ENCODE data around the gene GPHB5.
"Not testable (repeated sequence)": the region's sequence is repeated elsewhere in the genome, so short reads cannot be mapped to it uniquely, and the experiment has no call there.

Gene GPHB5

DNA sequence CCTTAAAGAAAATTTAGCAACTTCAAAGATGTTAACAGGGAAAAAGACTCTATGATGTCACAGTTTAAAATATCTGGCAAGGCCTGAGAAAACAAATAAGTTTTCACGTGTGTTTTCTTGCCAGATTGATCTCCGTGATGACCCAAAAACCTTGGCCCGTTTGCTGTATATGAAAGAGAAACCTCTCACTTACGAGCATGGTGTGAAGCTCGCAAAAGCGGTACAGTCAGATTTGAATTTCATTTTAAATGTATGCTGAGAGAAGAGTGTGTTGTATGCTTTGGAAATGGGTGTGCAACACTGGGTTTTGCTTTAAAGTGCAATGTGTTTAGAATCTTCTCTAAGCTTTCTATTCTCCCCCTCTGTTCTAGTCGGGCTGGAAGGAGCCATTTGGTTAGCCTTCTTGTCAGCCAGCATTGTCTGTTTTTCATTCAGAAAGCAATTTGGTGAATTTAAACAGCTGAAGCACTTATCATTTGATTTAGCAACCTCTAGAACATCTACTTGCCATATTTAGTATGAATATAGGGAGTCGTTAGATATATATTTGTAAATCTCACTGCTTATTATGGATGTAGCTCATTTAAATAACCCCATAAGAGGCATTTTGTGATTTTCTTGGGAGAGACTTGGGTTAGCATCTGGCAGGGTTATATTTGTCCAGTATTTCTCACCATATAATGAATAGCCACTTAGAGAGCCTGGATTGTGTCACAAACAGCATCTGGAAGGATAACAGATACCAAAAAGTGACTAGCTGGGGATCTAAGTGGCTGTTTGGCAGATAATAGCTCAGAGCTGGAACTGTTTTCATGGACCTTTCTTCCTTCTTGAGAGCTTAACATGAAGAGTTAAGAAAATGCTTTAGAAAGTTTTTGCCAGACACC, 35.5 kb downstream of the GPHB5 start:
- no peak overlapping the region for H3K4me3 ChIP-seq (ENCODE audit: low read length)
- TF ChIP-seq ZNF274 (IDR thresholded peaks at IDR 0.05; ENCODE audit: low read depth, low read length) = no peak

DNA sequence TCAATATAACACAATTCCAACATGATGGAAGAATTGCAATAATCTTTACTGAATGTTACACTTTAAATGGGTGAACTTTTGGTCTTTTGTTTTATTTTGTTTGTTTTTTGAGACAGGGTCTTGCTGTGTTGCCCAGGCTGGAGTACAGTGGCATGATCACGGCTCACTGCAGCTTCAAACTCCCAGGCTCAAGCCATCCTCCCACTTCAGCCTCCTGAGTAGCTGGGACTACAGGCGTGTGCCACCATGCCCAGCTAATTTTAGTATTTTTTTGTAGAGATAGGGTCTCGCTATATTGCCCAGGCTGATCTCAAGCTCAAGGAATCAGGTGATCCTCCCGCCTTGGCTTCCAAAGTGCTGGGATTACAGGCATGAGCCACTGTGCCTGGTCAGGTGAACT, 38.8 kb downstream of the GPHB5 start:
- not testable (repeated sequence) for H3K4me3 ChIP-seq (ENCODE audit: low read length)

DNA sequence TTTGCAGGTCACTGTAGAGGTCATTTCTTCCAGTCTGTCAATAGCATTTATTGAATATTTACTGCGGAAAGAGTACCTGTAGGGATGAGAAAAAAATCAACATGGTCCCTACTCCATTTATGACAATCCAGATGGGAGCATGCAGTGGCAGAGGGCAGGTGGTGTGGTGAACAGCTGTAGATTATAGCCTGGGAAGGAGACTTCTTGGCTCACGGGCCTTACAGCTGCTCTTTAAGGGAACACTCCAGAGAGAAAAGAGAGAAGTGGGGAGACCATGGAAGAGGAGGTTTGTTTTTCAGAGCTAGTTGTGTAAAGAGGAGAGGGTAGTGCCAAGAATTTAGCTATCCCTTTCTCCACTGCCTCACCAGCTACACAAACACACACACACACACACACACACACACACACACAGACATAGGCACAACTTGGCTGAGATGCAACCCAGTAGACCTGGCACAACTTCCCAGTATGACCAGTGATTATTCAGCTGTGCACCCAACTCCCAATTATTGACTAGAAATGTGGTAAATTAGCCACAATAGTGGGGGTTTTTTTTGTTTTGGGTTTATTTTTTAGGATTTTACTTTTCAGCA, 41.0 kb downstream of the GPHB5 start:
- no peak for TF ChIP-seq ZNF274 (IDR thresholded peaks at IDR 0.05; ENCODE audit: low read depth, low read length)
- no peak overlapping the region for H3K4me3 ChIP-seq (ENCODE audit: low read length)

DNA sequence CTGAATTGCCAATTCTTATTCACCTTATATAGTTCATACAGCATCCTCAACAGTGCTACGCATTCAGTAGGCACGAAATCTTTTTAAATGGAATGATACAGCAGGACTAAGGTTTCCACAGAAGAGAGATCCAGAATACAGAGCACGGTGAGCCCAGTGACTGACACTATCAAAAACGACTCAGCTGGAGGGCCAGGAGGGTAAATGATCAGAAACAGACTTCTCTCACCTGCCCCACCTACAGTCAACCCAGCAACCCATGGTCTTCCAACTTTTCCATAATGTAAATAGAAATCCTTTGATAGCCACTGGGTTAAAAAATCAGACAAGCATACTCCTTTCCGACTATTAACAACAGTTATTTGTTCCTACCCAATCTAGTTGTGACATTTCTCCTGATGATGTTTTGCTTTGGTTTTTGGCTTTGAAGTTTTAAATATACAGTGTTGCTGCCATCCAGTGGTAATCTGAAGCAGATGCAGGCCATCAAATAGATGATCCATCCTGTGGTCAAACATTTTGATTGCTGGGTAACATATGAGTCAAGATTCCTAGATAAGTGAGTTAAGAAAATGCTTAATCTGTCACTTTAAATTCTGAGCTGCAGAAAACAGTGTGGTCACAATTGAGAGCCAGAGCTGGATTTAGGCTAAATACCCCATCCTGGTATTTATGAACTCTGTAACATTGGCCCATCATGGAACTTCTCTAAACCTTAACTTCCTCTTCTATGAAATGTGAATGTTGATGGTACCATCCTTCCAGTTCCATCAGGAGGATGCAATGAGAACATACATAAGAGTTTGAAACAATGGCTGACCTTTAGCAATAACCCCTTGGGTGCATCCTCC, 42.0 kb downstream of the GPHB5 start:
- TF ChIP-seq ZNF274 (IDR thresholded peaks at IDR 0.05; ENCODE audit: low read depth, low read length) = no peak
- no peak overlapping the region for H3K4me3 ChIP-seq (ENCODE audit: low read length)

DNA sequence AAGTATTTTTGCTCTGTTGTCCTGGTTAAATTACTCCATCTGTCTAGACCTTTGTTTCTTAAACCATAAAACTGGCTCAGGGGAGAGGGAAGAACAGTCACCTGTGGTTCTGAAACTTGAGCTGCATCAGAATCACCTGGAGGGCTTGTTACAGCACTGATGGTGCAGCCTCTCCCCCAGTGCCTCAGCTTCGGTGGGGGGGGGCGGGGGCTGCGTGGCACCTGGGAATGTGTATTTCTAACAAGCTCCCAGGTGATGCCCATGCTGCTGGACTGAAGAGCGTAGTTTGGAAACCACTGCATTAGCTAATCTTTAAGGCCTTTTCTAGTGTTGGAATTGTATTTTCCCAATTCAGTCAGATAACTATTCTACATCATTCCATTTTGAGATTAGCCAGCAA, 42.7 kb downstream of the GPHB5 start:
- no peak overlapping the region for H3K4me3 ChIP-seq (ENCODE audit: low read length)
- no peak for TF ChIP-seq ZNF274 (IDR thresholded peaks at IDR 0.05; ENCODE audit: low read depth, low read length)

DNA sequence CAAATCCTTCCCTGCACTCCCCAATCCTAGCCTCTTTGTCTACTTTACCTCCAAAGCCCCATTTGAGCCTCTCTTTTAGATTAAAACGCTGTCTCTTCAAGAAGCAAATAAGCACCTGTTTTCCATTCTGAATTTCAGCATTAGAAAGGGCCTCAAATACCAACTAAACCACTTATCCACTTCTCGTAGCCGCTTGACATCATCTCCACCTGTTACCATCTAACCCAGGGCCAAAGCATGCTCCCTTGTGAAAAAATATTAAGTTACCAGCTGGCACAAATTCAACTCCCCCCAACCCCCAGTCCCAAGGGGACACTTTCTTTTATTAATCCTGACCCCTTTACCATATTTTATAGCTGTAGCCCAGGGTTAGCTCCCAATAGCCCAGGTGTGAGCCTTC, 43.1 kb downstream of the GPHB5 start:
- H3K4me3 ChIP-seq (ENCODE audit: low read length) = no peak overlapping the region
- no peak for TF ChIP-seq ZNF274 (IDR thresholded peaks at IDR 0.05; ENCODE audit: low read depth, low read length)

DNA sequence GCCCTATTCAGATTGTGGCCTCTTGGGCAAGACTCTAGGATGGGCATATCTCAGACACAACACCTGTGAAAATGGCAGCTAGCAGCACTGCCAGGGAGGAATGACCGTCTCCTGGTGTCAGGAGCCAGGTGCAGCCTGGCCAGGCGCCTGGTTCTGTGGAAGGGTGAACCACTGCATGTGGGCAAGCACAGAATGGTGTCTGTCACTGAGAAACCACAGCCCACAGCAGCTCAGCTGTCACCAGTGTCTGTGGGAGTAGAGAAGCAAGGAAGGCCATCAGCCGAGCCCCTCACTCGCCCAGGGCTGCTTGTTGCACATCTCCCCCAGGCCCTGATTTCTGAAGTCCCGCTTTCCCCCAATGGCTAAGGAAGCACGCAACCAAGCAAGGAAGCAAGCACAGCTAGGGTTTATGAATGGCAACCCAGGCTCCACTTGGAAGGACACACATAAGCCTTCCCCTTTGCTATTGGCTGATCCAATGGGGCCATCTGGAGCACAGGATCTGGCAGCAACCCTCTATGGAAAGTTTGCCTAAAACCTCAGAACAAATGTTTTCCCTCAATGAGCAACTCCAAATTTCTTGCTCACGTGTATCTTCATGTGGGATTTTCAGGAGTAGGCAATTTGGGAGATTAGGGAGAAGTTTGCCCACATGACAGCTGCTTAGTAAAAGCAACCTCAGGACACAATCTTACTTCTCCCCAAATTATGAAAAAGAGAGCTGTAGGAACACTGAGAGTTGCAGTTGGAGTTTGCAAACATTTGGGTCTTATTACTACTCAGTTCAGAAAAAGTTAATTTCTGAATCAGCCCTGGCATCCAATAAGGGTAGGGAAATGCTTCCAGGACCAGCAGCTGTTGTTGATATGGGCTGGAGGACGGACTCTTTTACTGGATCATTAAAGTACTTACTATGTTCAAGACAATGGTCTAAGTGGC, 44.7 kb downstream of the GPHB5 start:
- H3K4me3 ChIP-seq (ENCODE audit: low read length) = no peak overlapping the region
- TF ChIP-seq ZNF274 (IDR thresholded peaks at IDR 0.05; ENCODE audit: low read depth, low read length) = no peak

DNA sequence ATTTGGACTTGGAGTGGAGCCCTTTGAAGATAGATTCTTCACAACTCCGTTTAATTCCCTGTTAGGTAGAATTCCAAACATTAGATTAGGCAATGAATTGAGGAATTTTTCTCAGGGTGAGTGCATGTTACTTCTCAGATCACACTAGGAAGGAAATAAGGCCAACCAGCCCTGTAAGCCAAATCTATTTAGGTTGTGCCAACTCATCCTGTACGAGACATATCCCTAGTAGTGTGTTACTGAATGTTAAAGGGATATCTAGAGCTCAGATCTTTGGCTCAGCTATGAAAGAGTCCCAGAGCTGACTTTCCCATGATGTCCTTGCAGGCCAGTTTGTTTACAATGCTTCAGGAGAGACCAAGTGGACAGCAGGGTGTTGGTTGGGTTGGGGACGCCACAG, 45.6 kb downstream of the GPHB5 start:
- no peak for TF ChIP-seq ZNF274 (IDR thresholded peaks at IDR 0.05; ENCODE audit: low read depth, low read length)

DNA sequence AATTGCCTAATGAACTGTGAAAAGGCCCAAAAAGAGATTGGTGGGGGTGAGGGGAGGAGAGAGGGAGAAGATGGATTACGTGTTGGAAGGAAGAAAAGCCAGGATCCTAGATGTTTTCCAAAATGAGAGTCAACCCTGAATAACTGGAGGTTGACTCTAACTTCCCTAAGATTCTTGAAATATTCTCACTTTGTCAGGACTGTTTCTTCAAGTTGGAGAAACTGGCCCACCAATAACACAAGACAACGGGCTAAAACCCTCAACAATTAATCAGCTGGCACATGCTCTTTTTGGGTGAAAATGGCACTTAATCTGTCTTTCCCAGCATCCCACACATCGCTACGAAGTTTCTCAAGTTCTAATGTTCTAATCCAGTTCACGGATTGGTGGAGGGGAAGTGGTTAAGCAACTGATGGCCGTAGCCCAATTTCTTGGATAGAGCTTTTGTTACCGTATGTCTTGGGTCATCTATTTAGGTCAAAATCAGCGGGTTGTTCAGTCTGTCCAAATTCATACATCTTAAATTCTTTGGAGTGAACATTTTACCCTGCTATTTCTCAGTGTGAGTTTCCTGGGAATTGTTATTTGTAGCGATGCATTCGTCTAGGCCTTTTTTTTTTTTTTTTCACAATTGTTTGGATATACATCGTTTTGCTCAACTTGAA, 49.0 kb downstream of the GPHB5 start:
- no peak overlapping the region for H3K4me3 ChIP-seq (ENCODE audit: low read length)
- no peak for TF ChIP-seq ZNF274 (IDR thresholded peaks at IDR 0.05; ENCODE audit: low read depth, low read length)

More for the DNA sequence above, 45.6 kb downstream of the GPHB5 start:
- H3K4me3 ChIP-seq (ENCODE audit: low read length) = no peak overlapping the region

DNA sequence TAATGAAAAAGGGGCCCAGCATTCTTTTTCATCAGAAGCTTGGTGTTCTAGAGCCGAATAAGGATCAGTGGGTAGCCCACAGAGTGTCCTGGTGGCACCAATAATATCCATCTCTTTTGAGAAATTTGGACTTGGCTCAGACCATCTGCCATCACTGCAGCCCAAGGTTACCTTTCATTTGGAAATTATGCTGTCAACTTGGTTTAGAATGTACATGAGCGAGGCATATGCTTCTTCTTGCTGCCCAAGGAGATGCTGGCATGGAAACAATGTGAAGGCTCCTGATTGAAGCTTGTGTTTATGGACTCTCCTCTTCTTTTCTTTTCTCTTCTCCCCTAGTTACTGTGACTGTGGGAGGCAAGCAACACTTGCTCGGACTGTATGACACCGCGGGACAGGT, 50.0 kb downstream of the GPHB5 start:
- TF ChIP-seq ZNF274 (IDR thresholded peaks at IDR 0.05; ENCODE audit: low read depth, low read length) = no peak
- H3K4me3 ChIP-seq (ENCODE audit: low read length) = no peak overlapping the region

DNA sequence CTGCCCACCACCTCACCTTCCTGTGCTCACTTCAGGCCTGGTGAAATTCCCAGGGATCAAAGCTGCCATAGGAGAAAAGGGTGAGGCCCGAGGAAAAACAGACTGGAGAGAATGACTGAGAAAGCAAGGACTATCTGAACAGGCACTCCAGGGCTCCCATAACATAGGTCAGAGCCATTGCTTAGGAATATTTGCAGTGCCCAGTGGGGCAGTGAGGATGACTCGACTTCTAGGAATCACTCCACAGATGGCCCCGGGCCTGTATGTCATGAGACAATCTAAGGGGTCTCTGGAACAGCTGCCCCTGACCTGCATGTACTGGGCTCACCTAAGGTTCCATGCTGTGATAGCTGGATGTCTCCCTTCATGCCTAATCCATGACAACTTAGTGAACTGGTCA, 51.6 kb downstream of the GPHB5 start:
- no peak for TF ChIP-seq ZNF274 (IDR thresholded peaks at IDR 0.05; ENCODE audit: low read depth, low read length)
- H3K4me3 ChIP-seq (ENCODE audit: low read length) = no peak overlapping the region

DNA sequence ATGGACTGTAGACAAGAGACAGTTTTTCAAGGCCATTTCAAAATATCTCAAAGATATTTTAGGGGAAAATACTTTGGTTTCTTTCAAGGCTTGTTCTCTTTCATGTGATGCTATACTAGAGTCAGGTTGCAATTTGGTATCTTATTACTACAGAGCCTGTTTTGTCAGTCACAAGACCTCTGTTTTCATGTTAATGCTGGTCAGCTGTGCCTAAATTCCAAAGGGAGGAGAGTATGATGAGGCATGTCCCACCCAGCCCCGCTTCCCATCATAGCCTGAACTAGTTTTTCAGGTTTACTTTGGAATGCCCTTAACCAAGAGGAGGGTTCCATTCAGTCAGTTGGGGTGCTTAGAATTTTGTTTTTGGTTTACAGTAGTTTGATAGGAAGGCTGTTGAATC, 52.6 kb downstream of the GPHB5 start:
- no peak overlapping the region for H3K4me3 ChIP-seq (ENCODE audit: low read length)
- no peak for TF ChIP-seq ZNF274 (IDR thresholded peaks at IDR 0.05; ENCODE audit: low read depth, low read length)
